ENCODE results near the gene TULP1.

The TULP1 gene

GRCh38 chr6:35496036-35496840 is 16.5 kb downstream of the TULP1 start:
- DNase-seq: no peak

GRCh38 chr6:35495258-35496035 is 17.2 kb downstream of the TULP1 start:
- DNase-seq: no peak

DNA sequence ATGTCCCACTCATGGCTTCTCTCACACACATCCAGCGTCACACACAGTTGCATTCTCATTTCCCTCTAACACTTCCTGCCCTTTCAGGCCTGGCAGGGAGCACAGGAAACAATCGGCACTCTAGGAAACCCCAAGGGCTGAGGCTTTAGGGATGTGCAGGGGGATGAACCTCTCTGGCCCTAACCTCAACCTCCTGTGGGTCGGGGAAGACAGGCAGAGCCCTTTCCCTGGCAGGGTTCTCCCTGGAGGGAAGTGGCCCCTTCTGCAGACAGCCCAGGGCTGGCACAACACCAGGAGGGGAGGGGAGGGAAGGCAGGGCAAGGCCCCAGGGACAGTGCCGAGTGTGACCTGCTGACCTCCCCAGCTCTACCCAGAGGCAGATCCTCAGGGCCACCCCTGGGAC is 18.5 kb downstream of the TULP1 start:
- DNase-seq: no peak

- DNase-seq: no peak
Observed at GRCh38 chr6:35493307-35493983, 19.3 kb downstream of the TULP1 start.

- DNase-seq: no peak
Observed at GRCh38 chr6:35492974-35493284, 19.8 kb downstream of the TULP1 start.

DNA sequence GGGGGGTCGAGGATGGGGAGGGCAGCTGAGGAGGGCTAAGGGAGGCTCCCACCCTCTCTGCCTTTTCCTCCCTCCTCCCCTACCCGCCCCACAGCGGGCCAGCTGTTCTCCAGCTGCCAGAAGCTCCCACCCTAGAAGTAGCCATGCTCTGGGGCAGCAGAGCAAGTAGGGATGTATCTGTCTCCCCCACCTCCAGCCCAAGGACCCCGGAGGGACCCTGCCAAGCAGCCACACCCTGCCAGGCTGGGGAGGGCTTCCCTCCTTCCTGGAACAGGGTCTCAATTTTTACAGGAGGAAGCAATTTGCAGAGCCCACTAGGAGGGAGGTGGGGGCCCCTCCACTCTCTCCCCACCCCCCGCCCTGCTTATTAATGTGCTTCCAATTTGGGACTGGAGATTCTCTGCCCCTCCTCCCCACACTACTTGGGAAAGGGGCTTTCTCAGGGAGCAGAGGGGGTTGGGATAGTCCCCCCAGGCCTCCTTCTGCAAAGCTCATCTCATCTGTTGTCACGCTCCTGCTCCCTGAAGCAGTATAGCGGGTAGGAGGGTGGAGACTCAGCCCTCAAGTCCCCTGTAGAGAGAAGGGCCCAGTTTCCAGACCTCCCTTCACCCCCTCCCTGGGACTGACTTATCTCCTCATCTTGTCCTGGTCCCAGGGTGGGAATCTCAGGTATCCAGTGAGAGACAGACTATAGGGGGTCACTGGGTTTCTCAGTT is 20.3 kb downstream of the TULP1 start:
- no peak for DNase-seq

DNA sequence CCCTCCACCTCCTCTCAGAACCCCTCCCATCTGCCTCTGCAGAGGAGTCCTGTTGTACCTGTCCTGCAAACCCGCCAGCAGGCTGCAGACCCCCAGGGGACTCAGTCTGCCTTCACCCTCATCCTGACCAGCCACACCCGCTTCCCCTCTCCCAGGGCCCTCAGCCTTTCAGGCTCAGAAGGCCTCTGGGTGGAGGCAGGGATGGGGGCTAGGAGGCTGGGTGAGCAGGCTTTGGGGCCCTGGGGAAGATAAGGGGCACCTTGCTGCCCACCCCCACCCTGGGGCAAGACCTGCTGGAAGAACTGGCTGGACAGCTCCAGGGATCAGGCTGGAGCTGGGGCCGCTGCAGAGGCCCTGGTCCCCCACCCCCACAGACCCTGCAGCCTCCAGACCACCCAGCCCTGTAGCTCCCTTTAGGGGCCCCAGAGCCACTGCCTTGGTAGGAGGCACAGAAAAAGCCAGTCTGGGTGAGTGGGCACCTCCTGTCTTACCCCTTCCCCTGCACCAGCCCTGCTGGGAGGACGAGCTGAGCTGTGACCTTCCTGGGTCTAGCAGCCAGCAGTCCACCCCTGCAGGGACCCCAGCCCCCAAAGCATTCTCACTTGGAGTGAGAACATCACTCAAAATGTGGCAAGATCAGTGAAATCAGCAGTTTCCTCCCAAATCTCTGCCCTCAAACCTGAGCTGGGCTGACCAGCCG is 21.0 kb downstream of the TULP1 start:
- DNase-seq: no peak

GRCh38 chr6:35490821-35491557 is 21.7 kb downstream of the TULP1 start:
- no peak for DNase-seq

DNA sequence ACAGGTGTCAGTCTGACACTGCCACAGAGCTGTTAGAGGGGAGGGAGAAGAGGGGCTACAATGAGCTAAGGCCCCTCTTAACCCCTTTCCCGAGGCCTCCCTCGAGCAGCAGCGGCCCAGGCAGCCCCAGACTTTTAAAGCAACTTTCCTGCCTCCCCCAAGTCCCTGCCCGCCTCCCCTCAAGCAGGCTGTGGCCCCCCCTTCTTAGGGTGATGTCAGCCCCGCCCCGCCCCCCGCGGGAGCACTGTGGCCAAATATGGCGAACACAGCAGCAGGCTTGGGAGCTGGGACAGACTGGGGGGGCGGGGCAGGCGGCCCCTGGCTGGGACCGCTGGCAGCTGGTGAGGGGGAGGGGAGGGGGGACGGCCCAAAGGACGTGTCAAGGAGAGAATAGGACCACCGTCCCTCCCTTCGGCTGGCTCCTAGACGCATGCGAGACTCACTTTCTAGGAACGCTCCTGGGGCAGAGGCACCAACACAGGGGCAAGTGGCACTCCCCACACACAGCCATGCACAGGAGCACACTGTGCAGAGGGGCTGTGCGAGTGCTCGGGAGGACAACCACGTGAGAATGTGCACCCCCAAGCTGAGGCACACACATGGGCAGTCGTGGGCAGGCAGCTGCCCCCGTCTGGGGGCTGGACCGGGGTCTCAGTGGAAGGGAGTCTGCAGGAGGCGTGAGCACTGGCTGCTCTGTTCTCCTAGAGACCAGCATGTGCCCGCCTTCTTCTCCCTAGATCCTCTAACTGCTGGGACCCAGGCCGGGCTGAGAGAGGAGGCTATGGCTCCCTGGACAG is 22.5 kb downstream of the TULP1 start:
- DNase-seq: no peak

- no peak for DNase-seq
Observed at GRCh38 chr6:35489066-35489465, 23.6 kb downstream of the TULP1 start.

DNA sequence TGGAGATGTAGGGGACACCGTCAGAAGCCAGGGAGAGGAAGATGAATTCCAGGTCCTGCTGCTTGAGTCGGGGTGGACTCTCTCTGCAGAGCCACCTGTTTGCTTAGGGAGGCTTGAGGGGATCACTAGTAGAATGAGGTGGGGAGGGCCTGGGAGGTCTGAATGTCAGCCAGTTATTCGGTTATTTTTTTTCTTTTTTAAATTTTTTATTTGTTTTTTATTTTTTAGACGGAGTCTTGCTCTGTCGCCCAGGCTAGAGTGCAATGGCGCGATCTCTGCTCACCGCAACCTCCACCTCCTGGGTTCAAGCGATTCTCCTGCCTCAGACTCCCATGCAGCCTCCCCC is 24.2 kb downstream of the TULP1 start:
- no peak for DNase-seq

DNA sequence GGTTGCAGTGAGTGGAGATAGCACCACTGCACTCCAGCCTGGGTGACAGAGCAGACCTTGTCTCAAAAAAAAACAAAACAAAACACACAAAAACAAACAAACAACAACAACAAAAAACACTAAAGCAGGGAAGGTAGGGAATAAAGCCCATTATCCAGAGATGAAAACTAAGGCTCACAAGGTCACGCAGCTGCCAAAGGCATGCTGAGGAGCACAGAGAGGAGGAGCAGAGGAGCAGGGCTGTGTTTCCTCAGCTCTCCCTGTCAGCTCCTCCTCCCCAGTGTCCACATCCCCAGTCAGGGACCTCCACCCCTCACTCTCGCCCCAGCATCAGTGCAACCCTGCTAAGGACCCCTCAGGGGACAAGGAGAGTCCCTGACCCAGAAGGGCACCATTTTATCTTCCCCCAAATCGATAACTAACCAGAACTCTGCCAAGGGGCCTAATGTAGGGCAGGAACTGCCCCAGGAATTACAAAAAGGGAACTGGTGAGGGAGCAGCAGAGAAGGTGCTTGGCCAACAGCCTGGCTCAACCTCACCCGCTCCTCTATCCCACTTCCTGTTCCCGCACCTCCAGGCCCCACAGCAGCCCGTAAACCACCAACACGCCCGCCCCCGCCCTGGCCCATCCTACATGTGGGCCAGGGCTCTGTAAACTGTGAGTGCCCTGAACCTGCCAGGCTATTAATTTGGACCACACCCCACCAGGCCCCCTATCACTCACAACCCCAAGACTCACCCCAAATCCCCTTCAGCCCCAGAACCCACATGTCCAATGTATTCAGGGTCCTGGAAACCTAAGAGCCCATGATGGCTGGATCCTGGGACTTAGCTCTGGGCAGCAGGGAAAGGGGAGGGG is 24.8 kb downstream of the TULP1 start:
- DNase-seq: no peak

- no peak for DNase-seq
Observed at GRCh38 chr6:35486005-35486925, 26.4 kb downstream of the TULP1 start.

- no peak for DNase-seq
Observed at GRCh38 chr6:35485402-35485877, 27.3 kb downstream of the TULP1 start.

DNA sequence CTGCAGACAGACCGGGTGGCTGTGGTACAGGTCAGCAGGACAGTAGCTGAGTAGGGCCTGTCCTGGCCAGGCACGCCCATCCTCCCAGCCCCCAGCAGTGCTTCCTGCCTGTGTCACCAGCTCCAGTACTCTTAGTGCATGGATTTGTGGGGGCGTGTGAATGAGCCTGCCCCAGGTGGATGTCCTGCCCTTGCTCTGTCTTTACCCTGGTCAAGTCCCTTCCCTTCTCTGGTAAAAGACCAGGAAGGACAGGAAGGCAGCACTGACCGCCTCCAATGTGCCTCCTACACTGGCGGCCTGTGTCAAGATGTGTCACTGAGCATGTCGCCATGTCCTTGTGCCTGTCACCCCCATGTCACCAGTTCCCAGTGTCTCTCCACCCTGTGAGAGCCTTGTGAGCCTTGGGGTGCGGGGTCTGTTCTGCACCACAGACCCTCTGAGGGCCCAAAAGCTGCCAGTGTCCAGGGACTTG is 27.7 kb downstream of the TULP1 start:
- no peak for DNase-seq

DNA sequence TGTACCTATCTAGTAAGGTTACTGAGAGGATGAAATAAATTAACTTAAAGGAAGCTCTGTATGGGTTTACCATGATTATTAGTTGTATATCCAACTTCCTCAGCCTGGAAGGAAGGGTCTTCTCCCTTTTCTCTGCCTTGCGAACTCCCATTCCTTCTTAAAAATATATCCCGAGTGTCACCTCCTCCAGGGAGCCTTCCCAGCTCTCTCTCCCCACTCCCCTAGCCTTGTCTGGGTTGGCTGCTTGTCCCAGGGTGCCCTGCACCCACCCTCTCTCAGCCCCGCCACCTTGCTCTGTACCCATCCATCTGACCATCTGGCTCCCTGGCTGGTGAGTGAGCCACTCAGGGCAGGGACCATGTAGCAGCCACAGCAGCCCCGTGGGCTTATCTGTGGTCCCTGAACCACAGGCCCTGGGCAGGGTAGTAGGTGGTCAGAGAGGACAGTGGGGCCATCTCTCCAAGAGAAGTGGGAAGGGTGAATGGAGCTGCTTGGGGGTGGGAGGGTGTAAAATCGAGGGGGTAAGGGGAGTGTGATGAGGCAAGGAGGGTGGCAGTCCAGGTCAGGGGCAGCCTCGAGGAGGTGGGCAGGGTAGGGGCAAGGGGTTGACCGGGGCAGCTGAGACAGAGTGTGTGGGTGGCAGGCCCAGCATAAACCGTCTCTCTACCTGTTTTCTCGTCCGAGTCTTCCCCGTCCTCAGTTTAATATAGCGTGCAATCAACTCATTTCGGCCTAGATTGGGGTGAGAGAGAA is 28.6 kb downstream of the TULP1 start:
- DNase-seq: no peak

DNA sequence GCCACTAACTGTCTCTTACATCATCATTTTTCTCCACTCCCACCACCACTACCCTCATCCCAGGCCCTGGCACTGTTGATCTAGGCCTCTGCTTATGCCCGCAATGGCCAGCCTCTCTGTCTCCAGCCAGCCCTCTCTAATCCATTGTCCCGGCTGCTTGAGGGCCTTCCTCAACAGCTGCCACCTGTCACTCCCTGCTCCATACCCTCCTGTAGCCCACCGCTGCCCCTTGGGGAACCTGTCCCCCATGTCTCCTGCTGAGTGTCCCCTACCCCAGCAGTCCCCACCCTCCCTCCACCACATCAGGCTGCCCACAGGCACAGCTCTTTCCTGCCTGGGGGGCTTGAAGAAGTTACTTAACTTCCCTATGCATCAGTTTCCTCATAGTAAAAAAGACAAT is 29.2 kb downstream of the TULP1 start:
- no peak for DNase-seq

DNA sequence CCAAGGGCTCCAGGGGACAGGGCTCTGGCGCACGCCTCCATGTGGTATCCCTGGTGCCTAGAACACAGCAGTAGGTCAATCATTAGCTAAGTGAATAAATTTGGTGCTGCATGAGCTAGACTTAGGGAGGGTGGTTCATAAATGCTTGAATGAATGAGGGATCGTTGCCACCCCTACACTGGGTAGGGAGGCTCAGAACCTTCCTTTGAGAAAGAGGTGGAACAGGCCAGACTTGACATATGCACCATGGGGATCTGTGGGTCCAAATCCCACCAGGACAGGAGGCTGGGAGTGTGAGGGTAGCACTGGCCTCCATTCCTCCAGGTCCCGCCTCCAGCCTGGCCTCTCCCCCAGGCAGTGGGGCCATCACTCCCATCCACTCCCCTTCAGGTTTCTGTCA is 29.6 kb downstream of the TULP1 start:
- DNase-seq: no peak

All from activated CD8-positive, alpha-beta memory T cell treated with anti-CD3 and anti-CD28 coated beads, Interleukin-2, amount 50 U/mL, for 4 hours (primary cell).